ENCODE data around the gene CABLES2. TPM values are rescaled to one million over a fixed set of nuclear protein-coding genes. Genes with fewer than 3 reads are reported as not detected.
"Not testable (repeated sequence)": the region's sequence is repeated elsewhere in the genome, so short reads cannot be mapped to it uniquely, and the experiment has no call there.

Gene CABLES2
- total and polyA plus RNA-seq, 3 experiments from 2014 or later, result 3.2 to 9.2 (median 8.6) TPM

- peaks cover 10 to 12% (median 10%) of the 10 kb centered on the region in 3 donors for H3K4me1 Mint-ChIP-seq
- Histone ChIP-seq H3K4me3 (ENCODE audit: low read length) (no peak overlapping the region), H3K36me3 (ENCODE audit: insufficient read depth, low read length) (peaks cover 5% of the 10 kb centered on the region), H3K27me3 (ENCODE audit: insufficient read depth, low read length, poor library complexity, severe bottlenecking) (no peaks in the 10 kb centered on the region), H3K4me1 (ENCODE audit: insufficient read depth, low read length) (peaks cover 6% of the 10 kb centered on the region), H3K9me3 (ENCODE audit: low read length) (no peaks in the 10 kb centered on the region), H3K27ac (ENCODE audit: low read depth, low read length) (no peak overlapping the region)
- DNase-seq, result no peak
- H3K9me3 Mint-ChIP-seq, result no peaks in the 10 kb centered on the region
- H3K27me3 Mint-ChIP-seq, result peaks cover under 1% of the 10 kb centered on the region in 2 donors
- ChIA-PET CTCF (no interaction called here), POLR2A (no interaction called here)
- no peak overlapping the region for H3K4me3 Mint-ChIP-seq
- H3K36me3 Mint-ChIP-seq, result peaks cover 4 to 8% (median 5%) of the 10 kb centered on the region in 3 donors
- no peak overlapping the region for H3K27ac Mint-ChIP-seq
Observed at GRCh38 chr20:62378215-62378614, 28.9 kb downstream of the CABLES2 start.

GRCh38 chr20:62377615-62378178, 29.4 kb downstream of the CABLES2 start:
- H3K4me1 Mint-ChIP-seq, result peaks cover 7 to 9% (median 8%) of the 10 kb centered on the region in 3 donors
- no peaks in the 10 kb centered on the region for H3K27me3 ChIP-seq (ENCODE audit: insufficient read depth, low read length, poor library complexity, severe bottlenecking)
- H3K36me3 ChIP-seq (ENCODE audit: insufficient read depth, low read length), result peaks cover 5% of the 10 kb centered on the region
- peaks cover 3 to 6% of the 10 kb centered on the region in 2 donors for H3K27me3 Mint-ChIP-seq
- peaks cover 4 to 6% (median 5%) of the 10 kb centered on the region in 3 donors for H3K36me3 Mint-ChIP-seq
- no peak overlapping the region for H3K4me3 ChIP-seq (ENCODE audit: low read length)
- no peak overlapping the region for H3K27ac Mint-ChIP-seq
- peaks cover 3% of the 10 kb centered on the region for H3K4me1 ChIP-seq (ENCODE audit: insufficient read depth, low read length)
- H3K9me3 Mint-ChIP-seq, result no peaks in the 10 kb centered on the region
- no peaks in the 10 kb centered on the region for H3K9me3 ChIP-seq (ENCODE audit: low read length)
- no peak overlapping the region for H3K4me3 Mint-ChIP-seq
- no peak overlapping the region for H3K27ac ChIP-seq (ENCODE audit: low read depth, low read length)
- ChIA-PET CTCF (no interaction called here), POLR2A (no interaction called here)
- DNase-seq, result no peak

- H3K9me3 Mint-ChIP-seq, result no peaks in the 10 kb centered on the region
- peak overlapping the region in 2 of 8 donors; percentile 57 to 65 for H3K27ac Mint-ChIP-seq
- H3K27me3 Mint-ChIP-seq, result peaks cover 3 to 6% of the 10 kb centered on the region in 2 donors
- Histone ChIP-seq H3K9me3 (ENCODE audit: low read length) (no peaks in the 10 kb centered on the region), H3K4me3 (ENCODE audit: low read length) (no peak overlapping the region), H3K4me1 (ENCODE audit: insufficient read depth, low read length) (no peaks in the 10 kb centered on the region), H3K27me3 (ENCODE audit: insufficient read depth, low read length, poor library complexity, severe bottlenecking) (no peaks in the 10 kb centered on the region), H3K36me3 (ENCODE audit: insufficient read depth, low read length) (peaks cover 4% of the 10 kb centered on the region), H3K27ac (ENCODE audit: low read depth, low read length) (no peak overlapping the region)
- POLR2A ChIA-PET, result no interaction called here
- no peak for DNase-seq
- peaks cover 3 to 4% (median 4%) of the 10 kb centered on the region in 3 donors for H3K36me3 Mint-ChIP-seq
- H3K4me1 Mint-ChIP-seq, result peaks cover 2 to 4% (median 4%) of the 10 kb centered on the region in 3 donors
- CTCF ChIA-PET, result no interaction called here
- no peak overlapping the region for H3K4me3 Mint-ChIP-seq
Observed at GRCh38 chr20:62377064-62377461, 30.0 kb downstream of the CABLES2 start.

GRCh38 chr20:62376112-62377063, 30.7 kb downstream of the CABLES2 start:
- H3K4me1 Mint-ChIP-seq, result no peaks in the 10 kb centered on the region
- H3K4me3 ChIP-seq (ENCODE audit: low read length), result no peak overlapping the region
- H3K9me3 ChIP-seq (ENCODE audit: low read length), result no peaks in the 10 kb centered on the region
- no peak overlapping the region for H3K4me3 Mint-ChIP-seq
- ChIA-PET POLR2A (no interaction called here), CTCF (no interaction called here)
- no peaks in the 10 kb centered on the region for H3K36me3 ChIP-seq (ENCODE audit: insufficient read depth, low read length)
- no peaks in the 10 kb centered on the region for H3K4me1 ChIP-seq (ENCODE audit: insufficient read depth, low read length)
- no peaks in the 10 kb centered on the region for H3K27me3 ChIP-seq (ENCODE audit: insufficient read depth, low read length, poor library complexity, severe bottlenecking)
- no peaks in the 10 kb centered on the region for H3K9me3 Mint-ChIP-seq
- H3K36me3 Mint-ChIP-seq, result no peaks in the 10 kb centered on the region
- H3K27ac ChIP-seq (ENCODE audit: low read depth, low read length), result no peak overlapping the region
- H3K27me3 Mint-ChIP-seq, result peaks cover 3 to 6% of the 10 kb centered on the region in 2 donors
- peak overlapping the region in 1 of 8 donors; percentile 65 for H3K27ac Mint-ChIP-seq
- no peak for DNase-seq

GRCh38 chr20:62374331-62375152, 32.5 kb downstream of the CABLES2 start:
- no peaks in the 10 kb centered on the region for H3K9me3 Mint-ChIP-seq
- no peak overlapping the region for H3K27ac ChIP-seq (ENCODE audit: low read depth, low read length)
- no peaks in the 10 kb centered on the region for H3K4me1 ChIP-seq (ENCODE audit: insufficient read depth, low read length)
- H3K4me3 ChIP-seq (ENCODE audit: low read length), result no peak overlapping the region
- no peaks in the 10 kb centered on the region for H3K36me3 ChIP-seq (ENCODE audit: insufficient read depth, low read length)
- no peaks in the 10 kb centered on the region for H3K4me1 Mint-ChIP-seq
- ChIA-PET POLR2A (no interaction called here), CTCF (no interaction called here)
- H3K36me3 Mint-ChIP-seq, result no peaks in the 10 kb centered on the region
- DNase-seq, result no peak
- H3K27ac Mint-ChIP-seq, result peak overlapping the region in 1 of 8 donors; percentile 49
- no peak overlapping the region for H3K4me3 Mint-ChIP-seq
- no peaks in the 10 kb centered on the region for H3K9me3 ChIP-seq (ENCODE audit: low read length)
- peaks cover under 1% of the 10 kb centered on the region for H3K27me3 ChIP-seq (ENCODE audit: insufficient read depth, low read length, poor library complexity, severe bottlenecking)
- H3K27me3 Mint-ChIP-seq, result peaks cover 4 to 7% of the 10 kb centered on the region in 2 donors

GRCh38 chr20:62373631-62374179, 33.4 kb downstream of the CABLES2 start:
- H3K4me3 Mint-ChIP-seq; H3K27ac Mint-ChIP-seq; H3K9me3 ChIP-seq (ENCODE audit: low read length); CTCF ChIA-PET; H3K4me1 ChIP-seq (ENCODE audit: insufficient read depth, low read length); H3K27me3 ChIP-seq (ENCODE audit: insufficient read depth, low read length, poor library complexity, severe bottlenecking); H3K4me3 ChIP-seq (ENCODE audit: low read length); H3K36me3 Mint-ChIP-seq; DNase-seq; POLR2A ChIA-PET; H3K36me3 ChIP-seq (ENCODE audit: insufficient read depth, low read length); H3K4me1 Mint-ChIP-seq; H3K27ac ChIP-seq (ENCODE audit: low read depth, low read length); H3K9me3 Mint-ChIP-seq: not testable (repeated sequence)
- peaks cover 8 to 12% of the 10 kb centered on the region in 2 donors for H3K27me3 Mint-ChIP-seq

- H3K27ac ChIP-seq (ENCODE audit: low read depth, low read length), result no peak overlapping the region
- no peak overlapping the region for H3K27ac Mint-ChIP-seq
- no peaks in the 10 kb centered on the region for H3K36me3 Mint-ChIP-seq
- peaks cover 13 to 16% of the 10 kb centered on the region in 2 donors for H3K27me3 Mint-ChIP-seq
- no peak overlapping the region for H3K4me3 ChIP-seq (ENCODE audit: low read length)
- ChIA-PET POLR2A (no interaction called here), CTCF (interaction anchor here (1.2 kb wide), 1 partner anchor 11 kb away, joined by 4 read pairs; no protein-coding TSS in a partner anchor)
- H3K4me1 ChIP-seq (ENCODE audit: insufficient read depth, low read length), result peaks cover 11% of the 10 kb centered on the region
- H3K4me3 Mint-ChIP-seq, result no peak overlapping the region
- H3K9me3 ChIP-seq (ENCODE audit: low read length), result no peaks in the 10 kb centered on the region
- no peaks in the 10 kb centered on the region for H3K9me3 Mint-ChIP-seq
- no peaks in the 10 kb centered on the region for H3K36me3 ChIP-seq (ENCODE audit: insufficient read depth, low read length)
- peaks cover 0 to 8% (median 2%) of the 10 kb centered on the region in 3 donors for H3K4me1 Mint-ChIP-seq
- no peak for DNase-seq
- H3K27me3 ChIP-seq (ENCODE audit: insufficient read depth, low read length, poor library complexity, severe bottlenecking), result peaks cover 13% of the 10 kb centered on the region
Observed at GRCh38 chr20:62372042-62372993, 34.8 kb downstream of the CABLES2 start.
